ENCODE results near the gene DENND1A.
"Not testable (repeated sequence)": the region's sequence is repeated elsewhere in the genome, so short reads cannot be mapped to it uniquely, and the experiment has no call there.

The DENND1A gene

GRCh38 chr9:123345567-123345955 lies 584.4 kb downstream of the DENND1A start:
- DNase-seq: no peak

GRCh38 chr9:123344192-123344949 lies 585.6 kb downstream of the DENND1A start:
- DNase-seq: no peak

- DNase-seq: no peak
Measured at GRCh38 chr9:123343443-123344191, 586.3 kb downstream of the DENND1A start.

- DNase-seq: no peak
Measured at GRCh38 chr9:123342247-123342646, 587.7 kb downstream of the DENND1A start.

GRCh38 chr9:123341816-123342215 lies 588.1 kb downstream of the DENND1A start:
- no peak for DNase-seq

- peak in 1 of 2 donors; percentile 26 for DNase-seq
Measured at GRCh38 chr9:123339666-123340510, 590.0 kb downstream of the DENND1A start.

- DNase-seq: peak; percentile 27 to 30
Measured at GRCh38 chr9:123338710-123339665, 590.9 kb downstream of the DENND1A start.

- no peak for DNase-seq
Measured at GRCh38 chr9:123337971-123338370, 592.0 kb downstream of the DENND1A start.

GRCh38 chr9:123336959-123337358 lies 593.0 kb downstream of the DENND1A start:
- no peak for DNase-seq

- no peak for DNase-seq
Measured at GRCh38 chr9:123336449-123336848, 593.5 kb downstream of the DENND1A start.

GRCh38 chr9:123335986-123336329 lies 594.0 kb downstream of the DENND1A start:
- no peak for DNase-seq

GRCh38 chr9:123335193-123335985 lies 594.5 kb downstream of the DENND1A start:
- no peak for DNase-seq

GRCh38 chr9:123334639-123335038 lies 595.3 kb downstream of the DENND1A start:
- no peak for DNase-seq

- DNase-seq: not testable (repeated sequence)
Measured at GRCh38 chr9:123333058-123333669, 596.8 kb downstream of the DENND1A start.

GRCh38 chr9:123331346-123332060 lies 598.4 kb downstream of the DENND1A start:
- no peak for DNase-seq

Data from bone marrow (tissue), 2 donors.